A673 (cell line): Measurements from ENCODE around the gene TRAPPC12. TPM values are rescaled to one million over a fixed set of nuclear protein-coding genes. Genes with fewer than 3 reads are reported as not detected.
"Not testable (repeated sequence)": the region's sequence is repeated elsewhere in the genome, so short reads cannot be mapped to it uniquely, and the experiment has no call there.

Source experiments
- BruUV-seq: library from RNA; stranded (reverse); fragments of 400-500 nt; replicated peaks from 2 replicates; lab custom pipeline; 2021; lab: Mats Ljungman, UMichigan
- CTCF ChIA-PET: fragments of 300-600 bp; sonication (Branson Sonifier 250); formaldehyde crosslinking; loops from one replicate; lab custom pipeline; 2022; ENCODE audit warnings: antibody characterized with exemption; lab: Charles Lee
- POLR2A ChIA-PET: fragments of 300-600 bp; sonication (Branson Sonifier 250); formaldehyde crosslinking; loops from one replicate; lab custom pipeline; 2022; ENCODE audit warnings: antibody characterized with exemption; ENCODE audit not compliant: low non-redundant PET; lab: Charles Lee
- DNase-seq: peaks from one replicate; pipeline ENCODE4 v3.0.0-alpha.2; 2015; ENCODE audit warnings: low spot score
- H3K27ac ChIP-seq: fragments of 200-600 bp; sonication (generic); 2 replicates; pipeline ENCODE4 v1.5.1; 2016; ENCODE audit warnings: mixed run types, low read depth, mild to moderate bottlenecking, mixed read lengths, antibody characterized with exemption, low read length; ENCODE audit not compliant: poor library complexity, severe bottlenecking
- H3K27me3 ChIP-seq: fragments of 200-600 bp; sonication (generic); replicated peaks from 2 replicates; pipeline ENCODE4 v1.6.1; 2017; ENCODE audit warnings: mixed run types, low read depth, mild to moderate bottlenecking, mixed read lengths, antibody characterized with exemption, low read length; ENCODE audit not compliant: insufficient read depth, poor library complexity
- H3K36me3 ChIP-seq: fragments of 200-600 bp; sonication (generic); 2 replicates; pipeline ENCODE4 v1.6.1; 2016; ENCODE audit warnings: mixed run types, mild to moderate bottlenecking, mixed read lengths, antibody characterized with exemption, low read length; ENCODE audit not compliant: insufficient read depth, poor library complexity, severe bottlenecking
- H3K4me1 ChIP-seq: fragments of 200-600 bp; sonication (generic); 2 replicates; pipeline ENCODE4 v1.6.1; 2017; ENCODE audit warnings: mixed run types, mild to moderate bottlenecking, mixed read lengths, antibody characterized with exemption, low read length; ENCODE audit not compliant: insufficient read depth, poor library complexity, severe bottlenecking
- H3K4me3 ChIP-seq: fragments of 200-600 bp; sonication (generic); 2 replicates; pipeline ENCODE4 v1.5.1; 2016; ENCODE audit warnings: low read depth, mixed run types, mild to moderate bottlenecking, mixed read lengths, low read length; ENCODE audit not compliant: poor library complexity, severe bottlenecking
- H3K9me3 ChIP-seq: fragments of 200-600 bp; sonication (generic); 2 replicates; pipeline ENCODE4 v1.6.1; 2016; ENCODE audit warnings: mixed run types, low read depth, mild to moderate bottlenecking, mixed read lengths, antibody characterized with exemption, low read length; ENCODE audit not compliant: poor library complexity, severe bottlenecking
- CTCF ChIP-seq: fragments of 300-800, 200-600 bp; sonication (generic); conservative IDR thresholded peaks from 2 replicates; pipeline ENCODE4 v1.5.1; 2017; ENCODE audit warnings: low read depth, mild to moderate bottlenecking, antibody characterized with exemption, low read length, moderate library complexity, mixed read lengths
- EZH2 ChIP-seq: fragments of 200-600 bp; sonication (generic); IDR thresholded peaks from 2 replicates; pipeline ENCODE4 v1.6.1; 2017; ENCODE audit warnings: borderline replicate concordance, low read depth, mild to moderate bottlenecking, mixed read lengths, antibody characterized with exemption, low read length; ENCODE audit not compliant: poor library complexity, severe bottlenecking
- intact Hi-C: fragments of 100-400 bp; cut with micrococcal nuclease; formaldehyde crosslinking; loops from one replicate; pipeline ENCODE4 v1.10.0; 2022; ENCODE audit not compliant: unreplicated experiment
- total RNA-seq: library from RNA; stranded (reverse); gene quantifications from 2 replicates; pipeline ENCODE4 v1.2.3, GENCODE V29; 2021

TRAPPC12 gene
- total RNA-seq, 1 experiment from 2014 or later: 94.4 TPM

- H3K9me3 ChIP-seq: no peaks in the 10 kb centered on the region
- no peaks in the 10 kb centered on the region for H3K27me3 ChIP-seq
- H3K36me3 ChIP-seq: no peaks in the 10 kb centered on the region
- no peak for DNase-seq
- intact Hi-C loops: no loop called here
- ChIA-PET POLR2A (no interaction called here), CTCF (interaction anchor here (0.5 kb wide), 1 partner anchor 158 kb away, joined by 3 read pairs; no protein-coding TSS in a partner anchor)
- H3K4me3 ChIP-seq: no peak overlapping the region
- no TSS peak for BruUV-seq
- no peak for TF ChIP-seq CTCF
- TF ChIP-seq EZH2: no peak
- no peak overlapping the region for H3K27ac ChIP-seq
- H3K4me1 ChIP-seq: no peaks in the 10 kb centered on the region
These were observed 114.1 kb downstream of the TRAPPC12 start for GRCh38 chr2:3493615-3494007.

- no TSS peak for BruUV-seq
- CTCF ChIA-PET: no interaction called here
- H3K9me3 ChIP-seq: no peaks in the 10 kb centered on the region
- intact Hi-C loops: no loop called here
- no peak for DNase-seq
- H3K4me3 ChIP-seq: no peak overlapping the region
- H3K27me3 ChIP-seq: no peaks in the 10 kb centered on the region
- H3K27ac ChIP-seq: no peak overlapping the region
- H3K4me1 ChIP-seq: no peaks in the 10 kb centered on the region
- peaks cover 3% of the 10 kb centered on the region for H3K36me3 ChIP-seq
- POLR2A ChIA-PET: no interaction called here
- no peak for TF ChIP-seq EZH2
- TF ChIP-seq CTCF: no peak
These were observed 115.6 kb downstream of the TRAPPC12 start for GRCh38 chr2:3494984-3495666.

- H3K27ac ChIP-seq, BruUV-seq, H3K27me3 ChIP-seq, H3K36me3 ChIP-seq, H3K4me1 ChIP-seq, H3K4me3 ChIP-seq, POLR2A ChIA-PET, CTCF ChIA-PET, DNase-seq, H3K9me3 ChIP-seq, intact Hi-C loops: not testable (repeated sequence)
These were observed 117.2 kb downstream of the TRAPPC12 start for GRCh38 chr2:3496708-3497080.
